ENCODE data around the gene MT1M.

DNA sequence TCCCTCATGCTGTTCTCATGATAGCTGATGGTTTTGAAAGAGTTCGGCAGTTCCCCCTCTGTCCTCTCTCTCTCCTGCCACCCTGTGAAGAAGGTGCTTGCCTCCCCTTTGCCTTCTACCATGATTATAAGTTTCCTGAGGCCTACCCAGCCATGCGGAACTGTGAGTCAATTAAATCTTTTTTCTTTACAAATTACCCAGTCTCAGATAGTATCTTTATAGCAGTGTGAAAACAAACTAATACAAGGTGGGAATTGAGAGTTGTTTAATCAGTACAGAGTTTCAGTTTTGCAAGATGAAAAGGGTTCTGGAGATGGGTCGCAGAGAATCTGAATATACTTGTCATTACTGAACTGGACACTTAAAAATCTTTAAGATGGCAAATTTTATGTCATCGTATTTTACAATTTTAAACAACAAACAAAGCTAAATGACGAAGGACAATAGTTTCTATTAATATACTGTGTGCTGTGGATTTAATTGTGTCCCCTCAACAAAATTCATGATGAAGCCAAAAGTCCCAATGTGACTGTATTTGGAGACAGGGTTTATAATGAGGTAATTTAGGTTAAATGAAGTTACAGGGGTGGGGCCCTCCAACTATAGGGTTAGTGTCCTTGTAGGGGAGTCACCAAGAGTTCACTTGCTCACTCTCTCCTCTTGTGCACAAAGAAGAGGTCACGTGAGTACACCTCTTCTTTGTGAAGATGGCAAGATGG lies 38.7 kb upstream of the MT1M start:
- TF ChIP-seq RAD21 (IDR thresholded peaks at IDR 0.05; ENCODE audit: low read length) (no peak), SMC3 (IDR thresholded peaks at IDR 0.05; ENCODE audit: low read depth, low read length) (no peak), MXI1 (IDR thresholded peaks at IDR 0.05; ENCODE audit: borderline replicate concordance, low read depth, low read length) (no peak), BHLHE40 (IDR thresholded peaks at IDR 0.05; ENCODE audit: low read depth, low read length) (no peak), POLR2A (IDR thresholded peaks at IDR 0.05; ENCODE audit: low read depth, low read length) (no peak), RCOR1 (IDR thresholded peaks at IDR 0.05; ENCODE audit: insufficient replicate concordance, low read length) (no peak), MAFK (IDR thresholded peaks at IDR 0.05; ENCODE audit: low read depth, low read length) (no peak), RFX5 (IDR thresholded peaks at IDR 0.05; ENCODE audit: low read depth, low read length) (no peak), CHD1 (IDR thresholded peaks at IDR 0.05; ENCODE audit: low read depth, low read length) (no peak)
- TF ChIP-seq, protein P1, sequence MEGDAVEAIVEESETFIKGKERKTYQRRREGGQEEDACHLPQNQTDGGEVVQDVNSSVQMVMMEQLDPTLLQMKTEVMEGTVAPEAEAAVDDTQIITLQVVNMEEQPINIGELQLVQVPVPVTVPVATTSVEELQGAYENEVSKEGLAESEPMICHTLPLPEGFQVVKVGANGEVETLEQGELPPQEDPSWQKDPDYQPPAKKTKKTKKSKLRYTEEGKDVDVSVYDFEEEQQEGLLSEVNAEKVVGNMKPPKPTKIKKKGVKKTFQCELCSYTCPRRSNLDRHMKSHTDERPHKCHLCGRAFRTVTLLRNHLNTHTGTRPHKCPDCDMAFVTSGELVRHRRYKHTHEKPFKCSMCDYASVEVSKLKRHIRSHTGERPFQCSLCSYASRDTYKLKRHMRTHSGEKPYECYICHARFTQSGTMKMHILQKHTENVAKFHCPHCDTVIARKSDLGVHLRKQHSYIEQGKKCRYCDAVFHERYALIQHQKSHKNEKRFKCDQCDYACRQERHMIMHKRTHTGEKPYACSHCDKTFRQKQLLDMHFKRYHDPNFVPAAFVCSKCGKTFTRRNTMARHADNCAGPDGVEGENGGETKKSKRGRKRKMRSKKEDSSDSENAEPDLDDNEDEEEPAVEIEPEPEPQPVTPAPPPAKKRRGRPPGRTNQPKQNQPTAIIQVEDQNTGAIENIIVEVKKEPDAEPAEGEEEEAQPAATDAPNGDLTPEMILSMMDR (conservative IDR thresholded peaks at IDR 0.05; ENCODE audit: low read depth, low read length) = no peak
- TF ChIP-seq, protein P2, sequence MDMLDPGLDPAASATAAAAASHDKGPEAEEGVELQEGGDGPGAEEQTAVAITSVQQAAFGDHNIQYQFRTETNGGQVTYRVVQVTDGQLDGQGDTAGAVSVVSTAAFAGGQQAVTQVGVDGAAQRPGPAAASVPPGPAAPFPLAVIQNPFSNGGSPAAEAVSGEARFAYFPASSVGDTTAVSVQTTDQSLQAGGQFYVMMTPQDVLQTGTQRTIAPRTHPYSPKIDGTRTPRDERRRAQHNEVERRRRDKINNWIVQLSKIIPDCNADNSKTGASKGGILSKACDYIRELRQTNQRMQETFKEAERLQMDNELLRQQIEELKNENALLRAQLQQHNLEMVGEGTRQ (IDR thresholded peaks at IDR 0.05; ENCODE audit: low read depth, low read length) = no peak
